Uterus (tissue), 2 donors: ENCODE results near the gene MARCO.

Source experiments
- CTCF ChIP-seq, 4 experiments: fragments of 200-600 bp in 2 of 4; fragments of 450-650 bp in 2 of 4; sonication (generic) in 2 of 4; IDR thresholded peaks; one replicate each; pipeline ENCODE4 v1.5.1; 2016 to 2019; ENCODE audit warnings: antibody characterized with exemption in 4 of 4, mild to moderate bottlenecking in 2 of 4, moderate library complexity in 1 of 4
- POLR2A ChIP-seq, 2 donors: fragments of 450-650 bp; IDR thresholded peaks; one replicate each; pipeline ENCODE4 v1.6.1; 2016; ENCODE audit warnings: antibody characterized with exemption in 2 of 2, mild to moderate bottlenecking in 1 of 2, moderate library complexity in 1 of 2

DNA sequence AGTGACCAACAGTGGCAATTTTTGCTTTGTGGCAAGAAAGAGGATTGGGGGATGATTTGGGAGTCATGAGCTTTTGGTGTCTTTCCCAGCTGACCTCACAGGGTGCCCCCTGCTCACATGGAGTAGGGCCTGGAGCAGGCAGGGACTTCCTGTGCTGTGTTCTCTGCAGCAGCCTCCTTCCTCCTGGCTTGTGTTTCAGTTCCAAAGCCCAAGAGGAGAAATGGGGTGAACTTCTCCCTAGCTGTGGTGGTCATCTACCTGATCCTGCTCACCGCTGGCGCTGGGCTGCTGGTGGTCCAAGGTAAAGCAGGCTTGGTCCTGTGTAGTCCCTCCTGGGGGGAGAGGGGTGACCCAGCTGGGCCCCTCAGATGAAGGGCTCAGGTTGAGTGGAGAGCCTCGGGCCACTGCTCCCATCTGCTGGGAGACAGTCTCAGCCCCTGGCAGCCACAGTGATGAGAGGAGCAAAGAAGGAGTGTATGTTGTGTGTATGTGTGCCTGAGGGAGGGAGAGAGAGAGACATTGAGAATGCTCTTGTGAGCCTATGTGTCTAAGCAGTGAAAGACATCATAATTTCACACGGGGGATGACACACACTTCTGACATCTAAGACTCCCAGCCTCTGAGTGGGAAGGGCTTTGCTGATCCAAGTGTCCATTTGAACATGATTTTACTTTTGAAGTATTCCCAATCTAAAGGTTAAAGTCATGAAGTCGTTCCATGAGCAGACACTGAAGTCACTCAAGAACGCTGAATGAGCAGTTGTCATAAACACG lies 27.2 kb downstream of the MARCO start:
- TF ChIP-seq POLR2A (IDR thresholded peaks at IDR 0.05) = no peak
- TF ChIP-seq CTCF (IDR thresholded peaks at IDR 0.05) = no peak
